Measurements from ENCODE around the gene RAB10. TPM values are rescaled to one million over a fixed set of nuclear protein-coding genes. Genes with fewer than 3 reads are reported as not detected.

The RAB10 gene
- polyA plus RNA-seq, 1 donor (not counting 4 experiments of a cell fraction or from before 2014, with no cell fraction given), result 252 TPM

DNA sequence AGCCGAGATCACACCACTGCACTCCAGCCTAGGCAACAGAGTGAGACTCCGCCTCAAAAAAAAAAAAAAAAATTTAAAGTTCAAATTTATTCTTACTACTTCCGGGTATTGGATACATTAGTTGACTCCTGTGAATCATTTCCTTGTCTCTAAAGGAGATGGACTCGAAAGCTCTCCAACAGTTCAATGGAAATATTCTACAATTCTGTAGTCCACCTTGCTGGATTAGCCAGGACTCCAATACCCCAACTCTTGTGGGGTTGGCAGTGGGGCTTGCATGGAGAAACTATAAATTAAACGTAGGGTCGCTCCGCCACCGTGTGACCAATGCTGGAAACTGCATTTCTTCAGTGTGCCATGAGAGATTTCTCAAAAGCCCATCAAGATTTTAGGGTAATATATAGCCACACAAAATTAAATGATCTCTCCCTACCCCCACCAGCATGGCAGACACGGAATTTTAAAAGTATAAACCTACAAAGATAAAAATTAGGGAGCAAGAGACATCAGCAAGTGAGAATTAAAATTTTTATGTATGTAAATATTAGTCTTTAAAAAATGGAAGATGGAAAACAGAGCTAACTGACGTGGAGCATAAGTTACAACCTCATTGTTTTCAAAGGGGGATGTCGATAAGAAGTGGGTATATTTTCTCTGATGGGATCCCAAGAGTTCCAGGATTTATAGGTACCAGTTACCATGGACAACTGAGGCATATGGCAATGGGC is 111.2 kb downstream of the RAB10 start:
- dilution Hi-C loops (cut with MboI; ENCODE audit: extremely low pct_ligation_motif_present, low sequenced_read_pairs), result no loop called here
- Histone ChIP-seq H3K4me3 (ENCODE audit: control insufficient read depth in 2 of 3, extremely low read depth in 1 of 3, insufficient read depth in 2 of 3, low read depth in 1 of 3, low read length in 3 of 3) (no peak overlapping the region), H3K79me2 (ENCODE audit: control insufficient read depth, insufficient read depth, low read length) (no peaks in the 10 kb centered on the region)

DNA sequence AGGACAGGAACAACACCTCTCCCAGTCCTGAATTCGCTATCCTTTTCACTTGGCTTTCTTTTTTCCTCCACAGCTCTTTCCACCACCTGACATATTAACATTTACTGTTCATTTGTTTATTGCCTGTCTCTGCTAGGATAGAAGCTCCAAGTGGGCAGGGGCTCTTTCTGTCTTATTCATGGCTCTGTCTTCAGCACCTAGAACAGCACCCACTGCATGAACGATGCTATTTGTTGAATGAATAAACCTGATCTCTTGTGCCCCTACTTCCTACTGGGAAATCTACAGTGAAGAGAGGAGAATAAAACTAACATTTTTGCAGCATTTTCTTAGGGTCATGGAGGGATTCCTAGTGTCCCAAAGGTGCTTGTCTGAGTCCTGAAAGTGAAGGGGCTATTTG is 114.6 kb downstream of the RAB10 start:
- no peak overlapping the region for H3K4me2 ChIP-seq (ENCODE audit: control insufficient read depth, extremely low read depth, insufficient read depth, low read depth, low read length)
- no peak overlapping the region for H2AFZ ChIP-seq (ENCODE audit: control insufficient read depth, low read length)
- peaks cover 4% of the 10 kb centered on the region for H3K4me1 ChIP-seq (ENCODE audit: control insufficient read depth, extremely low read depth, insufficient read depth, low read length)
- FAIRE-seq (no peak), DNase-seq (ENCODE audit: low read depth, low spot score) (no peak)
- no peaks in the 10 kb centered on the region for H3K9me1 ChIP-seq (ENCODE audit: control insufficient read depth, extremely low read depth, insufficient read depth, low read length)
- H3K27ac ChIP-seq (ENCODE audit: control insufficient read depth, insufficient read depth, low read length), result no peak overlapping the region
- no peak for TF ChIP-seq EZH2 (IDR thresholded peaks at IDR 0.05; ENCODE audit: low read length)
- TF ChIP-seq, protein P1, sequence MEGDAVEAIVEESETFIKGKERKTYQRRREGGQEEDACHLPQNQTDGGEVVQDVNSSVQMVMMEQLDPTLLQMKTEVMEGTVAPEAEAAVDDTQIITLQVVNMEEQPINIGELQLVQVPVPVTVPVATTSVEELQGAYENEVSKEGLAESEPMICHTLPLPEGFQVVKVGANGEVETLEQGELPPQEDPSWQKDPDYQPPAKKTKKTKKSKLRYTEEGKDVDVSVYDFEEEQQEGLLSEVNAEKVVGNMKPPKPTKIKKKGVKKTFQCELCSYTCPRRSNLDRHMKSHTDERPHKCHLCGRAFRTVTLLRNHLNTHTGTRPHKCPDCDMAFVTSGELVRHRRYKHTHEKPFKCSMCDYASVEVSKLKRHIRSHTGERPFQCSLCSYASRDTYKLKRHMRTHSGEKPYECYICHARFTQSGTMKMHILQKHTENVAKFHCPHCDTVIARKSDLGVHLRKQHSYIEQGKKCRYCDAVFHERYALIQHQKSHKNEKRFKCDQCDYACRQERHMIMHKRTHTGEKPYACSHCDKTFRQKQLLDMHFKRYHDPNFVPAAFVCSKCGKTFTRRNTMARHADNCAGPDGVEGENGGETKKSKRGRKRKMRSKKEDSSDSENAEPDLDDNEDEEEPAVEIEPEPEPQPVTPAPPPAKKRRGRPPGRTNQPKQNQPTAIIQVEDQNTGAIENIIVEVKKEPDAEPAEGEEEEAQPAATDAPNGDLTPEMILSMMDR (optimal IDR thresholded peaks at IDR 0.05 in 1 of 3, IDR thresholded peaks at IDR 0.05 in 1 of 3, conservative IDR thresholded peaks at IDR 0.05 in 1 of 3; ENCODE audit: extremely low read depth in 1 of 3, insufficient read depth in 2 of 3, low read length in 3 of 3), result no peak
- H3K4me3 ChIP-seq (ENCODE audit: control insufficient read depth in 2 of 3, extremely low read depth in 1 of 3, insufficient read depth in 2 of 3, low read depth in 1 of 3, low read length in 3 of 3), result no peak overlapping the region
- no peaks in the 10 kb centered on the region for H3K36me3 ChIP-seq (ENCODE audit: control insufficient read depth in 2 of 2, extremely low read depth in 1 of 2, insufficient read depth in 2 of 2, low read length in 2 of 2)
- H3K79me2 ChIP-seq (ENCODE audit: control insufficient read depth, insufficient read depth, low read length), result no peaks in the 10 kb centered on the region
- no peak overlapping the region for H3K9ac ChIP-seq (ENCODE audit: control insufficient read depth, extremely low read depth, insufficient read depth, low read length)
- no peaks in the 10 kb centered on the region for H3K9me3 ChIP-seq (ENCODE audit: control insufficient read depth, low read depth, low read length)
- no peaks in the 10 kb centered on the region for H4K20me1 ChIP-seq (ENCODE audit: control insufficient read depth, extremely low read depth, insufficient read depth, low read length)
- dilution Hi-C loops (cut with MboI; ENCODE audit: extremely low pct_ligation_motif_present, low sequenced_read_pairs), result no loop called here
- H3K27me3 ChIP-seq (ENCODE audit: control insufficient read depth, extremely low read depth, insufficient read depth, low read length), result no peaks in the 10 kb centered on the region

More for the DNA sequence above, 111.2 kb downstream of the RAB10 start:
- Histone ChIP-seq H3K4me2 (ENCODE audit: control insufficient read depth, extremely low read depth, insufficient read depth, low read depth, low read length) (peak overlapping the region; percentile 60), H3K9me3 (ENCODE audit: control insufficient read depth, low read depth, low read length) (no peaks in the 10 kb centered on the region), H3K9ac (ENCODE audit: control insufficient read depth, extremely low read depth, insufficient read depth, low read length) (no peak overlapping the region), H3K9me1 (ENCODE audit: control insufficient read depth, extremely low read depth, insufficient read depth, low read length) (no peaks in the 10 kb centered on the region), H3K4me1 (ENCODE audit: control insufficient read depth, extremely low read depth, insufficient read depth, low read length) (peaks cover 4% of the 10 kb centered on the region), H3K36me3 (ENCODE audit: control insufficient read depth in 2 of 2, extremely low read depth in 1 of 2, insufficient read depth in 2 of 2, low read length in 2 of 2) (no peaks in the 10 kb centered on the region), H3K27me3 (ENCODE audit: control insufficient read depth, extremely low read depth, insufficient read depth, low read length) (no peaks in the 10 kb centered on the region), H2AFZ (ENCODE audit: control insufficient read depth, low read length) (peak overlapping the region; percentile 43), H4K20me1 (ENCODE audit: control insufficient read depth, extremely low read depth, insufficient read depth, low read length) (no peaks in the 10 kb centered on the region), H3K27ac (ENCODE audit: control insufficient read depth, insufficient read depth, low read length) (no peak overlapping the region)
- DNase-seq (ENCODE audit: low read depth, low spot score) (no peak), FAIRE-seq (no peak)
- TF ChIP-seq, protein P1 (optimal IDR thresholded peaks at IDR 0.05 in 1 of 3, IDR thresholded peaks at IDR 0.05 in 1 of 3, conservative IDR thresholded peaks at IDR 0.05 in 1 of 3; ENCODE audit: extremely low read depth in 1 of 3, insufficient read depth in 2 of 3, low read length in 3 of 3), result peak; percentile 66 to 78 (median 75)
- TF ChIP-seq EZH2 (IDR thresholded peaks at IDR 0.05; ENCODE audit: low read length), result no peak

Measured in keratinocyte (primary cell).